GM21423 (cell line): ENCODE results near the gene IZUMO4.

ENCODE experiments used
- ATAC-seq: cut with Tn5 transposase; IDR thresholded peaks from one replicate; pipeline ENCODE4 v1.9.1; 2021; ENCODE audit warnings: mild to moderate bottlenecking, moderate library complexity; ENCODE audit not compliant: unreplicated experiment

The IZUMO4 gene

DNA sequence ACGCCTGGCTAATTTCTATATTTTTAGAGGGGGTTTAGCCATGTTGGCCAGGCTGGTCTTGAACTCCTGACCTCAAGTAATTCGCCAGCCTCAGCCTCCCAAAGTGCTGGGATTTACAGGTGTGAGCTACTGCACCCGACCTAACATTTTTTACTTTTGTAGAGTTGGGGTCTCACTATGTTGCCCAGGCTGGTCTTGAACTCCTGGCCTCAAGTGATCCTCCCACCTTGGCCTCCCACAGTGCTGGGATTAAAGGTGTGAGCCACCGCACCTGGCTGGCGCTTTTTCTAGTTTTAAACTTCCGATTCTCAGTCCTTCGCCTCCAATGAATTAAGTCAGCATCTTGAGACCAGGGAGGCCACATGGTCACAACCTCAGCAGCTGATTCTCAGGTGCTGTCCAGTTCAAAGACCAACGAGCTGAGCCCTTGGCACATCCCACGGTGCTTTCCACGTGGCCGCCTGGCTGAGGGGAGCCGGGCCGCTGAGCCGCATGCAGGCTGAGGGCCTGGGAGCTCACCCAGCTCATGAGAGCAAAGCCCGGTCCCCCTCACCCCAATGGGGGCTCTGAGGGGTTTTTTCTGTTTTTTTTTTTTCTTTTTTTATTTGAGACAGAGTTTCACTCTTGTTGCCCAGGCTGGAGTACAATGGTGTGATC lies 45.6 kb downstream of the IZUMO4 start:
- no peak for ATAC-seq

DNA sequence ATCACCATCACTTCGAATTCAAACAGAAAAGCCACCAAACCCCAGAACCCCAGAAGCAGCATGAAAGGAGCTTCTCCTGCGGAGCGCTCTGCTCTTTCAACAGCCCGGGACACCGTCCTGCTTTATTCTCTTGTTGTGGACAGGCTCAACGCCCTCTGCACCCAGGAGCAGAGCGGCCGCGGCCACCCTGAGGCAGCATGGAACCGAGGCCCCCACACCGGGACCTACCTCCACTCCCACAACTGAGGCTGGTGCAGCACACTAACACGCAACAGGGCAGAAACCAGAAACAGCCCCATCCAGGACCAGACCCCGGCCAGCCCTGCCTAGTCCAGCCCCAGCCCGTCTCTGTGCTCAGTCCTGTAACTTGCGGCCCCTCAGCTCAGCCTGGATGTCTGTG lies 47.5 kb downstream of the IZUMO4 start:
- ATAC-seq, result no peak

GRCh38 chr19:2145831-2146241 lies 49.1 kb downstream of the IZUMO4 start:
- no peak for ATAC-seq

GRCh38 chr19:2148482-2149135 lies 51.9 kb downstream of the IZUMO4 start:
- ATAC-seq, result no peak
